HG02981 (cell line): ENCODE results near the gene CTDP1.
"Not testable (repeated sequence)": the region's sequence is repeated elsewhere in the genome, so short reads cannot be mapped to it uniquely, and the experiment has no call there.

Experiments
- ATAC-seq: cut with Tn5 transposase; IDR thresholded peaks from one replicate; pipeline ENCODE4 v1.9.1; 2021; ENCODE audit warnings: mild to moderate bottlenecking, moderate library complexity; ENCODE audit not compliant: unreplicated experiment

Gene CTDP1

DNA sequence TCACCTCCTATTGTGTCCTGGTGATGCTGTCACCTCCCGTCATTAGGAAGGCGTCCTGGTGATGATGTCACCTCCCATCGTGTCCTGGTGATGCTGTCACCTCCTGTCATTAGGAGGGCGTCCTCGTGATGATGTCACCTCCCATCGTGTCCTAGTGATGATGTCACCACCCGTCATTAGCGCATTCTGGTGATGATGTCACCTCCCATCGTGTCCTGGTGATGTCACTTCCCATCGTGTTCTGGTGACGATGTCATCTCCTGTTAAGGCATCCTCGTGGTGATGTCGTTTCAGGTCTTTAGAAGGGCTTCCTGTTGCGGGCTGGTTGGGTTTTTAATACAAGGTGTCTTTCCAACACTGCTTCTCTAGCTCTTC is 40.7 kb downstream of the CTDP1 start:
- ATAC-seq: no peak

- no peak for ATAC-seq
Measured at GRCh38 chr18:79723036-79723435, 43.4 kb downstream of the CTDP1 start.

GRCh38 chr18:79723628-79724027 is 44.0 kb downstream of the CTDP1 start:
- ATAC-seq: no peak

DNA sequence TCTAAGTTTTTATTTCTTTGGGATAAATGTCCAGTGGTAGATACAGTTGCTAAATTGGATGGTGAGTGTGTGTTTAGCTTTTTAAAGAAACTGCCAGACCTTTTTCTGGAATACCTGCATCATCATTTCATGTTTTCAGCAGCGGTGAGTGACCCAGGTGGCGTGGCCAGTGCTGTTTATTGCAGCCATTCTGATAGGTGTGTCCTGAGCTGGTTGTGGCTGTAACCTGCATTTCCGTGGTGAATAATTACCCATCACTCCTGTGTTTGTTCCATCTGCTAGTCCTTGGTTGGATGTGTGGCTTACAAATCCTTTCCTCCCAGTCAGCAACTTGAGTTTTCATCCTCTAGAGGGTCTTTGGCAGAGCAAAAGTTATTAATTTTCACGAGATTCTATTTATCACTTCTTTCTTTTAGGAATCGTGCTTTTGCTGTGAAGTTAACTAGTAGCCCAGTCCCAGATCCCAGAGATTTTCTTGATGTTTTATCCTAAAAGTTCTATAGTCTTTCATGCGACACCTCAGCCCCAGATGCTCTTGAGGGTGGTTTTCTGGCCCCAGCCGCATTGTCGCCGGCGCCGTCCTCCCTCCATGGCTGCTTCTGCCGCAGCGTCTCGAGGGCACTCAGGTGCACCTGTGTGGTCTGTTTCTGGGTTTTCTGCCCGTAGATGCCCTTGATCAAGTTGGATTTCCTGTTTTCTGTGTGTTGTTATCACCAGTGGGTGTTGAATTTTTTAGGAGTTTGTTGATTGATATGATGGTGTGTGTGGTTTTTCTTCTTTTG is 44.9 kb downstream of the CTDP1 start:
- no peak for ATAC-seq

GRCh38 chr18:79725486-79725885 is 45.9 kb downstream of the CTDP1 start:
- ATAC-seq: no peak

DNA sequence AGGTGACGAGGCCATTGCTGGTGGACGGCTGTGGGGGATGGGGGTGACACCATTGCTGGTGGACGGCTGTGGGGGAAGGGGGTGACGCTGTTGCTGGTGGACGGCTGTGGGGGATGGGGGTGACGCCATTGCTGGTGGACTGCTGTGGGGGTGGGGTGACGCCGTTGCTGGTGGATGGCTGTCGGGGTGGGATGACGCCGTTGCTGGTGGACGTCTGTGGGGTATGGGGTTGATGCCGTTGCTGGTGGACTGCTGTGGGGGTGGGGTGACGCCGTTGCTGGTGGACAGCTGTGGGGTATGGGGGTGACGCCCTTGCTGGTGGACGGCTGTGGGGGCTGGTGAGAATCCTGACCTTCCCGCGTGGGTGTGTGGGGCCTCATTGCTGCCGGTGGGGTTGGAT is 47.1 kb downstream of the CTDP1 start:
- no peak for ATAC-seq

DNA sequence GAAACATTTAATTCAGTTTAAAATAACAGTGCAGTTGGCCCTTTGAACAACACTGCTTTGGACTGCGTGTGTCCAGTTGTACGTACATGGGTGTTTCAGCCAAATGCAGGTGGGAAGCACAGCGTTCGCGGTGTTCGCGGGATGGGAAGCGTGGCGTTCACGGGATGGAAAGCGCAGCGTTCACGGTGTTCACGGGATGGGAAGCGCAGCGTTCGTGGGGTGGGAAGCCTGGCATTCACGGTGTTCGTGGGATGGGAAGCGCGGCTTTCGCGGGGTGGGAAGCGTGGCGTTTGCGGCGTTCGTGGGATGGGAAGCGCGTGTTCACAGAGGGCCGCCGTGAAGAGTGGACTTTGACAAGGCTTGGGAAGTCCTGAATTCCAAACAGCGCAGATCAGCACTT is 47.6 kb downstream of the CTDP1 start:
- ATAC-seq: no peak

GRCh38 chr18:79728931-79729586 is 49.5 kb downstream of the CTDP1 start:
- ATAC-seq: no peak

- ATAC-seq: no peak
Measured at GRCh38 chr18:79729611-79730010, 50.0 kb downstream of the CTDP1 start.

- no peak for ATAC-seq
Measured at GRCh38 chr18:79730804-79731203, 51.2 kb downstream of the CTDP1 start.

DNA sequence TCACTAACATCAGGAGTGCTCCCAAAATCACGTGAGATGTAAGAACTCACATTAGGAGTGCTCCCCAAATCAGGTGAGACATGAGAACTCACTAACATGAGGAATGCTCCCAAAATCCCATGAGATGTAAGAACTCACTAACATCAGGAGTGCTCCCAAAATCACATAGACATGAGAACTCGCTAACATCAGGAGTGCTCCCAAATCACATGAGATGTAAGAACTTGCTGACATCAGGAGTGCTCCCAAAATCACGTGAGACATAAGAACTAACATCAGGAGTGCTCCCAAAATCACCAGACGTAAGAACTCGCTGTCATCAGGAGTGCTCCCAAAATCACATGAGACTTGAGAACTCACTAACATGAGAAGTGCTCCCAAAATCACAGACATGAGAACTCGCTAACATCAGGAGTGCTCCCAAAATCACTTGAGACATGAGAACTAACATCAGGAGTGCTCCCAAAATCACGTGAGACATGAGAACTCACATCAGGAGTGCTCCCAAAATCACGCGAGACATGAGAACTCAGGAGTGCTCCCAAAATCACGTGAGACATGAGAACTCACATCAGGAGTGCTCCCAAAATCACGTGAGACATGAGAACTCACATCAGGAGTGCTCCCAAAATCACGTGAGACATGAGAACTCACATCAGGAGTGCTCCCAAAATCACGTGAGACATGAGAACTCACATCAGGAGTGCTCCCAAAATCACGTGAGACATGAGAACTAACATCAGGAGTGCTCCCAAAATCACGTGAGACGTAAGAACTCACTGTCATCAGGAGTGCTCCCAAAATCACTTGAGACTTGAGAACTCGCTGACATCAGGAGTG is 52.5 kb downstream of the CTDP1 start:
- ATAC-seq: not testable (repeated sequence)

- ATAC-seq: no peak
Measured at GRCh38 chr18:79732721-79733025, 53.1 kb downstream of the CTDP1 start.

DNA sequence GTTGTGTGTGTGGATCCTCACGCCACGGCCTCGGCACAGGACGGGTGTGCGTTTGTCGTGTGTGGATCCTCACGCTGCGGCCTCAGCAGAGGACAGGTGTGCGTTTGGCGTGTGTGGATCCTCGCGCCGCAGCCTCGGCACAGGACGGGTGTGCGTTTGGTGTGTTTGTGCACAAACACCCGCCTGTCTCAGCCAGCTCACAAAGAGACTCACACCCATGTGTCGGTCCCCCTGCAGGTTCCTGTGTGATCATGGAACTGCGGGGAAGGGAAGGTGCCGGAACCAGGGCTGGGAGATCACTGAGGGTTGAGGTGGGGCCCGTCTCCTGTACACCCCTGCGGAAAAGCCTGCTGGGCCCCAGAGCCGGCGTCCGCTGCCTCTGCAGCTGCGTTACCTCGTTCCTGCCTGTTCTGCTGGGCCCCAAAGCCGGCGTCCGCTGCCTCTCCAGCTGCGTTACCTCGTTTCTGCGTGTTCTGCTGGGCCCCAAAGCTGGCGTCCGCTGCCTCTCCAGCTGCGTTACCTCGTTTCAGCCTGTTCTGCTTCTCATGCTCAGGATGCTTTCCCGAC is 53.6 kb downstream of the CTDP1 start:
- ATAC-seq: no peak

- ATAC-seq: no peak
Measured at GRCh38 chr18:79733986-79734770, 54.6 kb downstream of the CTDP1 start.

- ATAC-seq: no peak
Measured at GRCh38 chr18:79735071-79735980, 55.7 kb downstream of the CTDP1 start.

GRCh38 chr18:79736230-79736629 is 56.6 kb downstream of the CTDP1 start:
- ATAC-seq: no peak

DNA sequence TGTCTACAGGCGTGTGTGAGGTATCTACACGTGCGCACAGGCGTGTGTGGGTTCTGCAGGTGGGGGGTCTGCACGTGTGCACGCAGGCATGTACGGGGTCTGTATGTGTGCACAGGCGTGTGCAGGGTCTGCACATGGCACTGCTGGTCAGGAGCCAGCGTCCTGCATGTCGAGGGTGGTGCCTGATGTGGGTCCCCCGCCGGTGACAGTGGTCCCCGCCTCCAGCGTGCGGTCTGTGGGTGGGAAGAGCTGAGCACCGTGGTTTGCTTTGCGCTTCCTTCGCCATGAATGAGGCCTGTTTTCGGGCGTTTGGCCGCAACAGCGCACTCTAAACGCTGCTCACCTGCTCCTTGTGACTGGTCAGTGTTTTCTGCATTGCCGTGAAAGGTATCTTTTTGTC is 57.2 kb downstream of the CTDP1 start:
- no peak for ATAC-seq

DNA sequence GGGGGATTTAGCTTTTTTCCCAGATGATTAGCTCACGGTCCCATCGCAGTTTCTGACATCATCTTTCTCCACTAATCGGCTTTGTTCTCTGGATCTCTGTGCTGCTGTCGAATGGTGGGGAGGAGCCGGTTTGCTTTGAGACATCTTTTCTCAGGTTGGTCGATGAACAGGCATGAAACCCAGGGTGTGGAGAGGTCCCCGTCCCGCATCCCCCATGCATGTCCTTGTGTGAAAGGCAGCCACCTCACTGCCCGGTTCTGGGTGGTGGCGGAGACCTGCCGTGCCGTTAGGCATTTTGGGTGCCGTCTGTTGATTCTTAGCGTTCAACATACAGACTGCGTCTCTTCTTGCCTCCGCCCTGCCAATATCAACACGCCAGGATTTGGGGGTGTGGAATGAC is 57.8 kb downstream of the CTDP1 start:
- no peak for ATAC-seq

- no peak for ATAC-seq
Measured at GRCh38 chr18:79738041-79738461, 58.4 kb downstream of the CTDP1 start.
